HTR-8/SVneo (cell line): ENCODE data around the gene KSR1.

ENCODE experiments used
- DNase-seq: peaks from one replicate; pipeline ENCODE4 v3.0.0; 2011; ENCODE audit warnings: low spot score, mixed read lengths; ENCODE audit not compliant: insufficient read length
- FAIRE-seq: peaks from 2 replicates; lab custom pipeline; 2011; peaks lifted over from hg19 to GRCh38; lab: Jason Lieb, UNC

The KSR1 gene

DNA sequence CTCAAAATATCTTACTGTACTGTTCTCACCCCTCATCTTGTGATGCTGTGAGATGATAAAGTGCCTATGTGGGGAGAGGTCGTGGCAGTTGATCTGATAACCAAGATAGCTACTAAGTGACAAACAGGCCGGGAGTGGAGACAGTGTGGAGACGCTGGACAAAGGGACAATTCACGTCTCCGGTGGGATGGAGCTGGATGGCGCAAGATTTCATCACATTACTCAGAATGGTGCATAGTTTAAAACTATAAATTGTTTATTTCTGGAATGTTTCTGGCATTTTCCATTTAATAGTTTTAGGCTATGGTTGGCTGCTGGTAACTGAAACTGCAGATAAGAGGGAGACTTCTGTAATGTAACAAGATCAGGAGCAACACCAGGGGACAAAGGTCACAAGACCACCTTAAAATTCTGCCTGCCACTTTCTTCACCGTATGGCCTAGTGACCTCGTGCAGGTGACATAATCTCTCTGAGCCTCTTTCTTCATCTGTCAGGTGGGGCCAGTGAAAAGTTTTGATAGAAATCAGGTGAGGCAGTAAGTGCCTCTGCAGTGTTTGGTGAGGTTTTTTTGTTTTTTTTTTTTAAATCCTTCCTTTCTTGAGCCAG, 120.3 kb downstream of the KSR1 start:
- DNase-seq = no peak
- no peak for FAIRE-seq

DNA sequence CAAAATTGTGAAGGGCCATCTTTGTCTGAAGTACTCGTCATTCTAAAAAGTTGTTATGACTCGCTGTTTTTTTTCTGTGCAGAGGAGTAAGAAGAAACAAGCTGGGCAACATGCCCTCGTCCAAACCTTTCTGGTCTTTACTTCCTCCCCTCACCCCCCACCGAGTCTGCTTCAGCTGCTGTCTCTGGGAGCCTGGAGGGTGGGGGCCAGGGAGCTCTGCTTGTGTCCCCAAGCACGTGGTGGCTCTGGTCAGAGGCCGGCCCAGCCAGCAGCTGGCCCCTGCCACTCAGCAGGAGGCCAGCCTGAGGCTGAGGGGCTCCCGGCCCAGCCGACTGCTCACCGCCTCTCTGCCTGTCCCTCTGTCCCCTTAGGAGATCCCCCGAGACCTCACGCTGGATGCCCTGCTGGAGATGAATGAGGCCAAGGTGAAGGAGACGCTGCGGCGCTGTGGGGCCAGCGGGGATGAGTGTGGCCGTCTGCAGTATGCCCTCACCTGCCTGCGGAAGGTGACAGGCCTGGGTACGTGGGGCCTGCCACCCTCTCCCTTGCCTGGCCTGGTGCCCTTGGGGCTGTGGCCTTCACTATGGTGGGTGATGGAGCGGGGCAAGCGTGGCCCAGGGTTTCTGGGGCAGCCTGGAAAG, 121.0 kb downstream of the KSR1 start:
- no peak for DNase-seq
- FAIRE-seq = no peak

DNA sequence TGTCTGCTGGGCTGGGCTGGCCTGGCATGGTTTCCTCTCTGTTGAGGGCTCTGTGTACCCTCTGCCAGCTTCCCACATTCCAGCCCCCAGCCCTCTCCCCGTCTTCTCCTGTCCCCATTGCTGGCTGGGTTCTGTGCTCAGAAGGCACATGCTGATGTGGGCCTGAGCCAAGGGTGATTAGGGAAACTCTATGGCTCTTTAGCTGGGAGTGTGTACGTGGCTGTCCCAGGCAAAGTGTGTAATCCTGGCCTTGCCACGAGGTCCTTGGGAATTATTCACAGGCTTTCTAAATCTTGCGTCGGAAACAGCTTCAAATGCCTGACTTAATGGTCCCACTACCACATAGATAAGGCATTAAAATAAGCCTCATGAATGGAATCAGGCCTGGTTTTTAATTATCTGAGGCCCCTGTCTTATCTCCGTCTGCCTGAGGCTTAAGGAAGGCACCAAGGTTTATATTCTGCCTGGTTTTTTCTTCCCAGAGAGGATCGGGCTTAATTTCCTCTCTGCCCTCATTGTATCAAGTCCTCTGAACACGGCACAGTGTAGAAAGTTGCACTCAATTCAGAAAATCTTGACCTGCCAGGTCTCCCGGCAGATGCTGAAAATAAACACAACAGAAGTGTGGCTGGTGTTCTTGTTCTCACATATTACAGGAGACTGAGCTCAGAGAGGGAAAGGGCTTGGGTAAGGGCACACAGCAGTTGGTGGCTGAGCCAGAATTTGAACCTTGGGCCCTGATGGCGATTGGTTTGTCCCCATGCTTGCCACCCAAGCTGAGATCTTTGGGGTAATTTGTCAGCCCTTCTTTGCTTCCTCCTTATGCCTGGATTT, 121.9 kb downstream of the KSR1 start:
- FAIRE-seq (no peak), DNase-seq (no peak)

DNA sequence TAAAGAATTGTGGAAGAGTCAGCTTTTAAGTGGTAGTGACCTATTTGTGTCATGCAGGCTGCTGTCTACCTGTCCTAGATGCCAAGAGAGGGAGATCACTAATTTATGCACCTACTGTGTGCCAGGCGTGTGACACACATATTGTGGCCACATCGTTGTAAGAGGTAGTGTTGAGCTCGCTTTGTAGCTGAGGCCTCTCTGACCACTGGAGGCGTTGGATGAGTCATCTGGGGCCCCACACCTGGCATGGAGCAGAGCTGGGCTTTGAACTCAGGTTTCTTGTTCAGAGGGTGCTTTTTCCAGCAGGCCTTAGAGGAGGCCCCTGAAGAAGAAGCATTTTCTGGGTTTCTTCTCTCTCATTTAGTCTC, 122.5 kb downstream of the KSR1 start:
- FAIRE-seq = no peak
- DNase-seq = no peak

DNA sequence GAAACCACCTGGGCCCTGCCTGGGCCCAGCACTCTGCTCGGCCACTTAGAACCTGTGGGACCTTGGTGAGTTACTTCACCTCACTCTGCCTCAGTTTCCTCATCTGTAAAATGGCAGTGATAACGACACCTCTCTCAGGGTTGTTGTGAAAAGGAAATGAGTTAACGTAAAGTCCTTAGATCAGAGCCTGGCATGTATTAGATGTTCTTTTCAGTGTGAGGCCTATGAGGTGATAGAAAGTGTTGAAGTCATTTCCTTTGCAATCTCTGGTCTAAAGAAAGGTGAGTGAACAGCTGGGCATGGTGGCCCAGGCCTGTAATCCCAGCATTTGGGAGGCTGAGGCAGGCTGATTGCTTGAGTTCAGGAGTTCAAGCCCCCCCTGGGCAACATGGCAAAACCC, 123.1 kb downstream of the KSR1 start:
- DNase-seq = no peak
- no peak for FAIRE-seq

DNA sequence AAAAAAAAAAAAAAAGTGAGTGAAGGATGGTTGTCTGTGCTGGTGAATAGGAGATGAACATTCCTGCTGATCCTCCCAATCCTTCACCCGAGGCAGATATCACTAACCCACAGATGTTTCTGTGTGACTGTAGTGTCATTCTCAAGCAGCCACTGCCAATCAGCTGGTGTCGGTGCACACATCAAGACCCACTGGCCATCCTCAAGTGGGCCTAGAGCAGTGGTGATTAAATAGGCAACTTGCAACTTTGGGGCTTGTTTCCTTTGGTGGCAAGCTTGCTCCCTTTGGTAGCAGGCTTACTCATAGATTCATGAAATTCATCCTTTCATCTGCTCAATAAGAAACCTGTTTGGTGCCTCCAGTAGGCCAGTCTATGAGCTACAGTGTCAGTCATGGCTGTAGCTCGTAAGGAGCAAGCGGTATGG, 123.7 kb downstream of the KSR1 start:
- FAIRE-seq (no peak), DNase-seq (no peak)

DNA sequence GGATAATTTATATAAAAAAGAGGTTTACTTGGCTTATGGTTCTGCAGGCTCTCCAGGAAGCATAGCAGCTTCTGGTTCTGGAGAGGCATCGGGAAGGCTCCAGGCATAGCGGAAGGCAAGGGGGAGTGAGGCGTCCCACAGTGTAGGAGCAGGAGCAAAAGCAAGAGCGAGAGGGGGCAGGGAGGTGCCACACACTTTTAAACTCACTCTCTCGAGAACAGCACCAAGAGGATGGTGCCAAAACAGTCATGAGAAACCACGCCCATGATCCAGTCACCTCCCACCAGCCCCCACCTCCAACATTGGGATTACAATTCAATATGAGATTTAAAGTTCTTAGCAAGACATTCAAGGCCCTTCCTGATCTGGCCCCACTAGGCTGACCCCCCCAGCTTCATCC, 124.8 kb downstream of the KSR1 start:
- no peak for FAIRE-seq

DNA sequence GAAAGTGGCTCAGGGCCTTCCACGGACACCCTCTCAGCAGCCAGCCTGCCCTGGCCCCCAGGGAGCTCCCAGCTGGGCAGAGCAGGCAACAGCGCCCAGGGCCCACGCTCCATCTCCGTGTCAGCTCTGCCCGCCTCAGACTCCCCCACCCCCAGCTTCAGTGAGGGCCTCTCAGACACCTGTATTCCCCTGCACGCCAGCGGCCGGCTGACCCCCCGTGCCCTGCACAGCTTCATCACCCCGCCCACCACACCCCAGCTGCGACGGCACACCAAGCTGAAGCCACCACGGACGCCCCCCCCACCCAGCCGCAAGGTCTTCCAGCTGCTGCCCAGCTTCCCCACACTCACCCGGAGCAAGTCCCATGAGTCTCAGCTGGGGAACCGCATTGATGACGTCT, 126.4 kb downstream of the KSR1 start:
- FAIRE-seq (no peak), DNase-seq (no peak)

More for the DNA sequence above, 124.8 kb downstream of the KSR1 start:
- no peak for DNase-seq

DNA sequence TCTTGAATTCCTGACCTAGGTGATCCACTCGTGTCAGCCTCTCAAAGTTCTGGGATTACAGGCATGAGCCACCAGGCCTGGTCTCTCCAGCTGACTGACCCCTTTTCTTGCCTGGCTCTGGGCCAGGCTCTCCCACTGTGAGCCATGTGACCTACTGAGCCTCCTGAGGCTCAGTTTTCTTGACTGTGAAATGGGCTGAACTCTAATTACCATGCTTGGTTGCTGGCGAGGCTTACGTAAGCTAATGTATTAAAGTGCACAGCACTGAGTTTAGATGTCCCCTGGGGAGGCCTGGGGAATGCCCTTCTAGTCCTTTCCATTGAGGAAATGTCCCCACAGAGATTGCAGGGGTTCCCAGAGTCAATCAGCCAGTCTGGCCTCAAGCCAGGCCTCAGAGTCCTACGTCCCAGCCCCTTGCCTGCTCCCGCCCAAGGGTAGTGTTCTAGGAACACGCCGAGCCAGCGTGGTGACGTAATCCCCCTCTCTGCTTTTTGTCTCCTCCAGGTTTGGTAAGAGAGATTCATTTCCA, 129.0 kb downstream of the KSR1 start:
- no peak for FAIRE-seq
- no peak for DNase-seq

DNA sequence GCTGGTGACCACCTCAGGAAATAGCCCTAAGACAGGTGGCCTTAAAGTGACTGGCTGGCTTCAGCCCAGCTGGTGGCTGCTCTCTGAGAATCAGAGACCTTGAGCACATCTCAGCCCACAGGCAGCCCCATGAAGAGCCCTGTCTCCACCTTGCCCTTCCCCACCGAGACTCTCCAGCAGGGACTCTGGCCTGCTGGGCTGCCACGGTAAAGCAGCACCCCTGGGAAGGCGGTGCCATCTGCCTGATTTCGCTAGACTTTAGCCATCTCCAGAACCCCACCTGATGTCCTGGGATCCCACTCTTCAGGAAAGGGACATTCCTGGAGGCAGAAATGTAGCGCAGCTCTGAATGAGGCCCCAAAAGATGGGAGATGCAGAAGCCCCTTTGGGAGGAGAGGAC, 129.5 kb downstream of the KSR1 start:
- DNase-seq (no peak), FAIRE-seq (no peak)

DNA sequence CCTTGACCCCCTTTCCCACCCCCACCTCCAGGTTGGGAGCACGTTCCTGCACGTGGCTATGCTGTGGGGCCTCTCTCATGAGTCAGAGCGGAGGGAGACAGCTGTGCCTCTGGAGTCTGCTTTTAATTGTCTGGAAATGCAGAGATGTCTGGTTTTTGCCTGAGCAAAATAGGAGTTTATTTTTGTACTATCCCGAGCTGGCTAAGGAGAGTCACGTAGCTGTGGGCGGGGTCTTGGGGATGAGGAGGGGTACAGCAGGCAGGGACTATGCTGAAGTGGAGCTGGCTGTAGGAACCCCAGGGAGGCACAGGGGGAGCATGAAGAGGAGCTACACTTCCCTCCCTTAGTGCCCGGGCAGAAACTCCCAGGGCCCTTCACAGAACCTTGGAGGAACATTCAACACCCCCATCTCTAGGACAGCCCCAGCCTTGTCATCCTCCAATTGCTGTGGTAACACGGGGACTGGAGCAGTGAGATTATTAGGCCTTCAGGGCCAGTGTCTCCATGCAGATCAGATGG, 130.0 kb downstream of the KSR1 start:
- FAIRE-seq (no peak), DNase-seq (no peak)

DNA sequence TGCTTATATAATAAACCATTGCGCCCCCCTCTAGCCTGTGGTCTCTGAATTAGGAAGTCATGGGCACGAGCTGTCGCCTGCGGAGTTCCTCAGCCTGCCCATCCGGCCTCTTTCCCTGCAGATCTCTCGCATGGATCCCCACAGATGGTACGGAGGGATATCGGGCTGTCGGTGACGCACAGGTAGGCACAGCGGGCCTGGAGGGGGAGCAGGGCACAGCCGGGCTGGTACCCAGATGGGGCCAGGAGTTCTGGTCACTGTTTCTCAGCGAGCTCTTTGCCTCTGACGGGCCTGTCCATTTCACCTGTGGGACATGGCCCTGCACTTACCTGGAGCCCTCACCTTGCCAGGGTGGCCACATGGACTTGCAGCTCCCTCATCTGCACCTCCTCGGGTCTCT, 132.1 kb downstream of the KSR1 start:
- FAIRE-seq (no peak), DNase-seq (no peak)

DNA sequence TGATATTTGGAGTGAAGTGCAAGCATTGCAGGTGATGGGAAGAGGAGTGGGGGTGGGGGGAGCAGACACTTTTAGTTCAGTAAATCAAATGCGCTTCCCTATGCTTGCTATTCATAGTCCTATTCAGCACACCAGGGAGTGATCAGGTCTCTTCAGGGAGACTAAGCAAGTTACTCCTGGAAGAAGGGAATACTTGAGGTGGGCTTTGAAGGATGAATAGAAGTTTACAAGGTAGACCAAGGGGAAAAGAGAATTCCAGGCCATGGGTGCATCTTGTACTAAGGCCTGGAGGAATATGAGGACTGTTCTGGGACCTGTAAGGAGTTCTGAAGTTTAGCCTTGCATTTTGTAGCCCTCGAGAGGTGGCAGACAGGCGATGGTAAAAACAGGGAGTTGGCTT, 134.6 kb downstream of the KSR1 start:
- FAIRE-seq = no peak

DNA sequence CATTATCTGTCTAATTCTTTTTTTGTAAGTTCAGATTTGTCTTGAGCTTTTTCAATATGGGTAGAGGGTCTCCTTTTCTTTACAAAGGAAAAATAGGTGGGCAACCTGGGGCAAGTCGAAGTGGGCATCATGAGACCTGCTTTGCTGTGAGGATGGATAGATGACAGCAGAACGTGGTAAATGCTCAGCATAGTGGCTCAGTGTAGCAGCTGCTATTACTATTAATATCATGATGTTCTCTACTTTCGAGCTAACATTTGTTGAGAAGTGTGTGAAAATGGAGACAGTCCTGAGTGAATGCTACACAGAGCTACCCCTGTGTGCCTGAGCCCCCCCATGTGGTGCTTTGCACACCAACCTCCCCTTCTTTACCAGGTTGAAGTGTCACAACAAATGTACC, 135.7 kb downstream of the KSR1 start:
- DNase-seq (no peak), FAIRE-seq (no peak)

More for the DNA sequence above, 134.6 kb downstream of the KSR1 start:
- no peak for DNase-seq

DNA sequence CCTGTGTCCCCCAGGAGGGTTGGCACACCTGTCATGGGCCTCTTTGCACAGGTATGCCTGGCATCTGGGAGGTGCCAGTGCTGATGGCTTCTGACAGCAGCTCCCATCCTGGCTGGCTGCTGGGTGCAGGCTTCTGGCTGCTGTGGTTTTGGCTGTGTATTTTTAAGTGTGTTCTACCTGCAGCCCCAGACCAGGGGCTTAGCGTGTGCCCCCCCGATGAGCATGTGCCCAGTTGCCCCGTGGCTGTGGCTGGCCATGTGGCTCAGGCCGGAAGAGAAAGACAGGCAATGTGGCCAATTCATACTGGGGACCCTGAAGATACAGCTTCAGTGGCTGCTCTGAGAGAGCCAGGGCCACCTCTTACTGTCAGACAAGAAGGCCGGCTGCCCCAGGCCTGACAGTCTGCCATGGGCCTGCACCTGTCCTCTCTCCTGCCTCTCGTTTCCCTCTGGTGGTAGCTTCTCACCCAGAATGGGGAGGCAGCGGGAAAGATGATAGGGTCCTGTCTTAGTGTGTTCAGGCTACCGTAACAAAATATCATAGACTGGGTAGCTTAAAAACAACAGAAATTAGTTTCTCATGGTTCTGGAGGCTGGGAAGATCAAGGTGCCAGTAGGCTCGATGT, 137.1 kb downstream of the KSR1 start:
- no peak for DNase-seq
- no peak for FAIRE-seq

DNA sequence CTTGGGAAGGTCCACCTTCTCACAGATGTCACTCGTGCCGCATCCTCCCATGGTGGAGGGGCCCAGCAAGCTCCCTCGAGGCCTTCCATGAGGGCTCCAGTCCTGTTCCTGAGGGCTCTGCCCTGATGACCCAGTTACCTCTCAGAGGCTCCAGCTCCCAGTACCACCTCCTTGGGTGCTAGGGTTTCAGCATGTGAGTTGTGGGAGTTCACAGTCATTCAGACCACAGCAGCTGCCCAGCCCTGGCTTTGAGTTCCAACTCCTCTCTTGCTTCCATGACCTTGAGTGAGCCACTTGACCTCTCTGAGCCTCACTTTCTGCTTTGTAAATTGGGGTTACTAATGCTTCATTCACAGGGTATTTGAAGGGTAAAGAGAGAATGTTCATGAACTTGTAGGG, 137.6 kb downstream of the KSR1 start:
- FAIRE-seq = no peak
- no peak for DNase-seq

DNA sequence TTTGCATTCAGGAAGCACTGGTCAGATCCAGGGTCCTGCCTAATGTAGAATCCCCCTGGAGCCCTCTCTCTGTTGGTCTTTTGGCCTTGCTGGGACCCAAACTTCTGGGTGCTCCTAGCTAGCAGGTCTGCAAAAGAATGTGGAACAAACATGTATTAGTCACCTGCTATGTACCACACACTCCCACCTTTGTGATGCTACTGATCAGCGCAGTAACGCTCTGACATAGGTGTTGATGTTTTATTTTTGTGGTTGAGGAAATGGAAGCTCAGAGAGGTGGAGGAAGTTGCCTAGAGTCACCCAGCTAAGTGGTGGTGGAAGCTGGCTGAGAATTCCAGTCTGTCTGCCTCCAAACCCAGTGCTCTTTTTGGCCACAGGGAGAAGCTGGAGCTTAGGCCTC, 139.0 kb downstream of the KSR1 start:
- DNase-seq (no peak), FAIRE-seq (no peak)

DNA sequence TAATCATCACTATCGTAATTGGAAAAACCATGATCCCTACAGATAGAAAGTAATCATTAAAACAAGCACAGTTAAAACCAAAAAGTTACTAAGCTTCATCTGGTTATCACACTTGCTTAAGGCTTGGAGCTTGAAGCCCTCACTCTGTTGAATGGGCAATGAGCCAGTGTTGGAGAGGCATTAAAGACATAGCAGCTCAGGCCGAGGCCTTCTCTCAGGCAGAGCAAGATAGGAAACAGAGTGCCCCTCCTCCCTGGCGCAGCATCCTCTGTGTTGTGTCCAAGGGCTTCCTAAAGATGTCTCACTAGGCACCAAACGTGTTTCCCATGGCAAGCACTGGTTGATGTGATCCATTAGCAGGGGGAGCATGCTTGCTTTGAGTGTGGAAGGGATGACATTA, 139.8 kb downstream of the KSR1 start:
- FAIRE-seq = no peak
- no peak for DNase-seq

DNA sequence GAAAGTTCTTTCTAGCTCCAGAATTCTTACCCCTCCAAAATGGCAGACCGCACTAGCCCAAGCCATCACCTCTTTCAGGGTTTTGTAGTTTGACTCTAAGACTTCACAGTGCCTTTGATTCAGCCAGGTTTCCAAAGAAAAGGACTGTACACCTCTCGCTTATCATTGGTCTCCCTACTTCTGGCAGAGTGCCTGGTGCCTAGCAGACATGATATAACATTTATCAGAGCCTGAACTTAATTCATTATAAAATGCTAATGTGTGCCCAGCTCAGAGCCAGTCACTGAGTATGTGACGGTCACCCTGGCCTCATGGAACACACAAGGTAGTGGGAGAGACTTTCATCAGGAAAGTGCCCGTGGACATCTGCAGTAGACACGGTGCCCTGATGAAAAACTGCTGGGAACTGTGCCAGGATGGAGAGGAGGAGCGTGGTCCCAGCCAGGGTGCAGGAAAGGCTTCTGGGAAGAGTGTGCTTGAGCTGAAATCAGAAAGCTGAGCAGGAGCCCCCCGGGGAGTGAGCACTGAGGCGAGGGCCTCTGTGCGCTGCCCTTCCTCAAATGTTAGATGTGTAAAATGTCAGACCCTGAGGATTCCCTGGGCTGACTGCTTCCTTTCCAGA, 140.4 kb downstream of the KSR1 start:
- DNase-seq = no peak
- FAIRE-seq = no peak

DNA sequence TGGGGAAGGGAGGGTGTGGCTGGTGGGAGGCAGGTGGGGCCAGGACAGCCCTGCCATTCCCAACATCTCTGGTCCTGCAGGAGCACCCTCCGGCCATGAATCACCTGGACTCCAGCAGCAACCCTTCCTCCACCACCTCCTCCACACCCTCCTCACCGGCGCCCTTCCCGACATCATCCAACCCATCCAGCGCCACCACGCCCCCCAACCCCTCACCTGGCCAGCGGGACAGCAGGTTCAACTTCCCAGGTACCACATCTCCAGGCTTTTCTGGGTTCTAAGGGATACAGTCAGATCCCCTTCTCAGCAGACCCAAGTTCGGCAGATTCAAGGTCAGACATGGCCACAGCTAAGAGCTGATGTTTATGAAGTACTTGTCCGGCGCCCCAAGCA, 140.9 kb downstream of the KSR1 start:
- FAIRE-seq = no peak
- DNase-seq = no peak
